CD4-positive, alpha-beta memory T cell (primary cell): Measurements from ENCODE around the gene DLX1. TPM values are rescaled to one million over a fixed set of nuclear protein-coding genes. Genes with fewer than 3 reads are reported as not detected.

Experiments
- CTCF ChIA-PET: fragments of 350-600 bp; sonication (Branson Sonifier 250); formaldehyde crosslinking; loops from one replicate; lab custom pipeline; 2021; ENCODE audit warnings: inconsistent platforms; ENCODE audit not compliant: partially characterized antibody; lab: Charles Lee
- POLR2A ChIA-PET: fragments of 350-600 bp; sonication (Branson Sonifier 250); formaldehyde crosslinking; loops from one replicate; lab custom pipeline; 2021; ENCODE audit not compliant: partially characterized antibody; lab: Charles Lee
- DNase-seq, 5 donors: peaks; one replicate each; pipeline versions ENCODE4 v3.0.0 to v3.0.0-alpha.2; 2020 to 2022; ENCODE audit warnings: mixed read lengths in 1 of 5
- H3K27ac ChIP-seq: one replicate; pipeline ENCODE4 v1.7.0; 2013; ENCODE audit warnings: low read depth, low read length
- H3K27me3 ChIP-seq: 2 replicates; pipeline ENCODE4 v1.7.0; 2013; ENCODE audit warnings: mild to moderate bottlenecking, low read length, moderate library complexity; ENCODE audit not compliant: insufficient read depth
- H3K36me3 ChIP-seq: 2 replicates; pipeline ENCODE4 v1.7.0; 2013; ENCODE audit warnings: mild to moderate bottlenecking, low read length, moderate library complexity; ENCODE audit not compliant: insufficient read depth
- H3K4me1 ChIP-seq: 2 replicates; pipeline ENCODE4 v1.7.0; 2013; ENCODE audit warnings: mild to moderate bottlenecking, low read length, moderate library complexity; ENCODE audit not compliant: insufficient read depth
- H3K4me3 ChIP-seq, 2 donors: one replicate each; pipeline ENCODE4 v1.7.0; 2013; ENCODE audit warnings: low read length in 2 of 2, mild to moderate bottlenecking in 1 of 2
- H3K9me3 ChIP-seq, 2 donors: one replicate each; pipeline ENCODE4 v1.7.0; 2013; ENCODE audit warnings: low read length in 2 of 2, control low read depth in 1 of 2; ENCODE audit not compliant: control insufficient read depth in 1 of 2
- H3K27ac Mint-ChIP-seq, 7 donors: one replicate each; pipeline ENCODE4 v1.8.0; 2020 to 2021; ENCODE audit warnings: mixed read lengths in 7 of 7, mild to moderate bottlenecking in 6 of 7, inconsistent platforms in 3 of 7, moderate library complexity in 3 of 7
- H3K27me3 Mint-ChIP-seq, 2 donors: one replicate each; pipeline ENCODE4 v1.8.0; 2020 to 2021; ENCODE audit warnings: mixed read lengths in 2 of 2
- H3K36me3 Mint-ChIP-seq, 2 donors: one replicate each; pipeline ENCODE4 v1.8.0; 2020 to 2021; ENCODE audit warnings: mixed read lengths in 2 of 2, inconsistent platforms in 1 of 2, mild to moderate bottlenecking in 1 of 2
- H3K4me1 Mint-ChIP-seq, 4 donors: one replicate each; pipeline ENCODE4 v1.8.0; 2020 to 2021; ENCODE audit warnings: mixed read lengths in 4 of 4, mild to moderate bottlenecking in 1 of 4
- H3K4me3 Mint-ChIP-seq, 8 donors: one replicate each; pipeline ENCODE4 v1.8.0; 2020 to 2021; ENCODE audit warnings: mixed read lengths in 8 of 8, mild to moderate bottlenecking in 7 of 8, moderate library complexity in 6 of 8, inconsistent platforms in 3 of 8
- H3K9me3 Mint-ChIP-seq, 8 donors: one replicate each; pipeline ENCODE4 v1.8.0; 2020 to 2021; ENCODE audit warnings: mixed read lengths in 8 of 8, mild to moderate bottlenecking in 5 of 8, inconsistent platforms in 3 of 8, moderate library complexity in 1 of 8
- intact Hi-C: fragments of 100-400 bp; cut with micrococcal nuclease; formaldehyde crosslinking; loops from one replicate; pipeline ENCODE4 v1.15.1; 2023
- polyA plus RNA-seq, 2 donors: library from polyadenylated mRNA; unstranded; fragments of 300-500 nt; fragmentation: Illumina TruSeq; gene quantifications; one replicate each; pipeline ENCODE4 v1.2.3, GENCODE V29; 2021
- total RNA-seq, 2 experiments: library from RNA; stranded (reverse); gene quantifications; one replicate each; pipeline ENCODE4 v1.2.3, GENCODE V29; 2021

Gene DLX1
- total and polyA plus RNA-seq, 4 experiments from 2014 or later, result not detected

DNA sequence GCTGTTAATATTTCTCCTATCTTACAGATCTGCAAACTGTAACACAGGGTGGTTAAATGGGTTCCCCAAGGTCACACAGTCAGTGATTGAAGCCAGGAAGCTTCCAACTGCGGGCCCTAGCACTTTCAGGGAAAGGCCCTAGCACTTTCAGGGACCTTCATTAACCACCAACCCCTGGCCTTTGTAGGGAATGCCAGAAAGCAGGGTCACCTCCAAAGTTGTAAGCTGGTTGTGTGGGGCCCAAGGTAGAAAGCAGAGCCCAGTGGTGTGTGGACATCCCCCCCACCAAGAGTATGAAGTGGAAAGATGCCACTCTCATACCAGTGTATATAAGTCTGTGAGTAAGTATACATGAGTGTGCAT is 13.0 kb downstream of the DLX1 start:
- H3K36me3 Mint-ChIP-seq, result peaks cover 0 to 2% of the 10 kb centered on the region in 2 donors
- peaks cover 0 to 24% (median 5%) of the 10 kb centered on the region in 8 donors for H3K9me3 Mint-ChIP-seq
- H3K4me3 ChIP-seq, result no peak overlapping the region
- ChIA-PET POLR2A (interaction anchor here (13.6 kb wide), 1 partner anchor 11 kb away, joined by 186 read pairs; the partner anchor contains the start of gene DLX1), CTCF (no interaction called here)
- H3K27me3 ChIP-seq, result peaks cover 95% of the 10 kb centered on the region
- intact Hi-C loops, result loop anchor here (5.0 kb wide), 1 partner anchor 1171 kb away; the partner anchor contains the start of gene GORASP2
- H3K27ac Mint-ChIP-seq, result peak overlapping the region in 4 of 7 donors; percentile 64 to 87 (median 73)
- peaks cover 97% of the 10 kb centered on the region for H3K4me1 ChIP-seq
- H3K4me3 Mint-ChIP-seq, result peak overlapping the region; percentile 7 to 74 (median 58)
- peaks cover 33 to 74% (median 52%) of the 10 kb centered on the region in 4 donors for H3K4me1 Mint-ChIP-seq
- H3K27me3 Mint-ChIP-seq, result peaks cover 56% of the 10 kb centered on the region in 2 donors
- peak in 2 of 5 donors; percentile 9 to 17 for DNase-seq
- H3K27ac ChIP-seq, result no peak overlapping the region
- no peaks in the 10 kb centered on the region for H3K36me3 ChIP-seq
- no peaks in the 10 kb centered on the region for H3K9me3 ChIP-seq

DNA sequence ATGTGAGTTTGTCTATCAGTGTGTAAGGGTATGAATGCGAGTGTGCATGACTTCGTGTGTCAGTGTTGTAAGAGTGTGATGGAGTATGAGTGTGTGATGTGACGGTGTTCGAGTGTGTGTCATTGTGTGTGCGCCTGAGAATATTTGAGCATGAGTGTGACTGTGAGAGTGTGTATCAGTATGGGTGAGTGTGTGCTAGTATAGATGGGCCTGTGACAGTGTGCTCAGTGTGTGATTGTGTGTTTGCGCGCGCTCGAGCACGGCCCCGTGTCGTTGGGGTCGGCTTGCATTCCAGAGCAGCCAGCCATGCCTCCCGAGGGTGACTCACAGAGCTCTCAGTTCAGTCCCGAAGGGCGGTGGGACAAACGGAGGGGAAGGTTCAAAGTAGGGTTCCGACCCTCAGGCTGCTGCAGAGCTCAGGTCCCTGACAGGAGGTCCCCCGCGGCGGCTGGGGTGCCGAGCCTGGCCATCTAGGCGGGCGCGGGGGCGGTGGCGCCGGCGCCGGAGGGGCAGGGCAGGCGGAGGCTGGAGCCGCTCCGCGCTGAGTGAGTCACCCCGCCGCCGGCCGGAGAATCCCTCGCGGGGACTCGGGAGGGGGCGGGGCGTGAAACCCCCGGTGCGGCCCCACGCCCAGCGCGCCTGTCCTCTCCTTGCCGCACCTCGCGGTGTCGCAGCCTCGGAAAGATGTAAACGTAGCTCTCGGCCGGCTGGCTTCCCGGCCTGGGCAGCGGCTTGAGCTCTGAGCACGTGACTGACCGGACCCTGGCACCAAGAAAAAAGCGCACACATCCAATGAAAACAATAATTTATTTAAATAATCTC is 13.6 kb downstream of the DLX1 start:
- DNase-seq, result peak in 2 of 5 donors; percentile 27 to 45
- H3K9me3 Mint-ChIP-seq, result peaks cover 0 to 24% (median 4%) of the 10 kb centered on the region in 8 donors
- peaks cover 0 to 4% of the 10 kb centered on the region in 2 donors for H3K36me3 Mint-ChIP-seq
- Histone ChIP-seq H3K27ac (no peak overlapping the region), H3K36me3 (no peaks in the 10 kb centered on the region), H3K4me3 (no peak overlapping the region), H3K9me3 (no peaks in the 10 kb centered on the region), H3K4me1 (peaks cover 97% of the 10 kb centered on the region), H3K27me3 (peaks cover 94% of the 10 kb centered on the region)
- H3K4me1 Mint-ChIP-seq, result peaks cover 34 to 74% (median 56%) of the 10 kb centered on the region in 4 donors
- H3K4me3 Mint-ChIP-seq, result peak overlapping the region; percentile 7 to 74 (median 58)
- CTCF ChIA-PET, result interaction anchor here (1.6 kb wide), 1 partner anchor 15 kb away, joined by 4 read pairs; no protein-coding TSS in a partner anchor
- intact Hi-C loops, result loop anchor here (5.0 kb wide), 1 partner anchor 1172 kb away; the partner anchor contains the start of gene GORASP2
- H3K27me3 Mint-ChIP-seq, result peaks cover 55 to 56% of the 10 kb centered on the region in 2 donors
- POLR2A ChIA-PET, result interaction anchor here (13.6 kb wide), 1 partner anchor 11 kb away, joined by 186 read pairs; the partner anchor contains the start of gene DLX1
- peak overlapping the region in 5 of 7 donors; percentile 44 to 87 (median 79) for H3K27ac Mint-ChIP-seq

DNA sequence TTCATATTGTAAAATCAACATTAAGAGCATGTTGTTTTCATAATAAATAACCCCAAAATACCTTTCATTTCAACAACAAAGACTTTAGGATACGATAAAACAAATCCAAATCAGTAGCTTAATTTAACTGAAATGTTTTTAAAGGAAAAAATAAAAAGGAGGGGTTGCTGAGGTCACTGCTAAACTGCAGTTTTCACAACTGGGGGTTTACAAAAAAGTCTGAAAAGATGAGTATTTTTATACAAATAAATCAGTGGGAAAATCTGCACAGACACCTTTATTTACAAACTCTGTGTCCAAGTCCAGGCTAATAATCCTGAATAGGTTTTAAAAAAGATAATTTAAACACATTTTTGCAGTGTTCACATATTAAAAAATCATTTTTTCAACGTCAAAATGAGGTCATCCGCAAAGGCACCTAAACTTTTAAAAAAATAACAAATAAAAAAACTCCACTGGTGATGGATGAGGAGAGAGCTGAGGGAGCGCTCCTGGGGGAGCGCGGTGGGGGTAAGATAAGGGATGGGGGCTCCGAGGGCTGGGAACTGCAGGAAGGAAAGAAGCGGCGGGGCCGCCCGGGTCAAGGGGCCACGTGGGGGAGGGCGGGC is 14.3 kb downstream of the DLX1 start:
- ChIA-PET CTCF (interaction anchor here (1.6 kb wide), 1 partner anchor 14 kb away, joined by 4 read pairs; no protein-coding TSS in a partner anchor), POLR2A (interaction anchor here (13.6 kb wide), 1 partner anchor 12 kb away, joined by 186 read pairs; the partner anchor contains the start of gene DLX1)
- Mint-ChIP-seq H3K27me3 (peaks cover 56 to 58% of the 10 kb centered on the region in 2 donors), H3K36me3 (peaks cover 0 to 6% of the 10 kb centered on the region in 2 donors), H3K27ac (peak overlapping the region in 2 of 7 donors; percentile 41 to 85), H3K4me3 (peak overlapping the region in 5 of 8 donors; percentile 21 to 48 (median 35)), H3K9me3 (peaks cover 0 to 25% (median 6%) of the 10 kb centered on the region in 8 donors), H3K4me1 (peaks cover 35 to 75% (median 59%) of the 10 kb centered on the region in 4 donors)
- intact Hi-C loops, result loop anchor here (5.0 to 10.0 kb wide), 4 partner anchors 105 to 1172 kb away; partner anchors contain the start of genes DYNC1I2, GORASP2, METAP1D and PDK1
- Histone ChIP-seq H3K4me3 (no peak overlapping the region), H3K27me3 (peaks cover 97% of the 10 kb centered on the region), H3K27ac (no peak overlapping the region), H3K9me3 (no peaks in the 10 kb centered on the region), H3K4me1 (peaks cover 95% of the 10 kb centered on the region), H3K36me3 (no peaks in the 10 kb centered on the region)
- peak in 1 of 5 donors; percentile 28 for DNase-seq

DNA sequence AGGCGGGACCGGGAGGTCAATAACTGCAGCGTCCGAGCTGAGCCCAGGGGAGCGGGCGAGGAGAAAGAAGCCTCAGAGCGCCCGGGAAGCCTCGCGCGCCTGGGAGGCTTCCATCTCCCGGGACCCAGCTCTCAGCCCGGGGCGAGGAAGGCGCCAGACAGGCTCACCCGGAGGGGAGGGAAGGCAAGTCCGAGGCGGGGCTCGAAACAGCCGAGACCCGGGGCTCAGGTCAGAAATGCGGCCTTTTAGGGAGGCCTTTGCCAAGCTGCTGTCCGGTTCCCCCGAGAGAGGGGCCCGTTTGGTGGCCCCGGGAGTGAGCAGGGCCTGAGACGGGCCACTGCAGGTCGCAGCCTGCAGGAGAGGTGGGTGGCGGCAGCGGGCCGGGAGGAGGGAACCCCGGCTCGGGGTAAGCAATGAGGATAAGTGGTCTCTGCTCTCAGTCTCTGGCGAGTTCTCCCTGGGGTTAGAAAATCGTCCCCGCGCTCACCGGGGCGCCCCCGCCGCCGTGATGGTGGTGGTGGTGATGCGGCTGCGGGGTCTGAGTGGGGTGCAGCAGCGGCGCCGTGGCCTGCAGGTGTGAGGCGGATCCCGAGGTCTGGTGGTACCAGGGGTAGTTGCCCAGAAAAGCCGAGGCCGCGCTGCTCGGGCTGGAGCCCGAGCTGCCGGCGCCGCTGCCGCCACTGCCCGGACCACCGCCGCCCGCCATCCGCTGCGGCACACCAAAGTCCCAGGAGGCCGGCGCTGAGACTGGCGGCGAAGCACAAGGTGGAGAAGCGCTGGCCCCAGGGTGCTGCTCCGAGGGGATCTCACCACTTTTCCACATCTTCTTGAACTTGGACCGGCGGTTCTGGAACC is 15.0 kb downstream of the DLX1 start:
- Mint-ChIP-seq H3K4me3 (peak overlapping the region; percentile 55 to 91 (median 76)), H3K4me1 (peaks cover 34 to 72% (median 56%) of the 10 kb centered on the region in 4 donors), H3K9me3 (peaks cover 0 to 24% (median 5%) of the 10 kb centered on the region in 8 donors), H3K36me3 (peaks cover 0 to 6% of the 10 kb centered on the region in 2 donors), H3K27me3 (peaks cover 57 to 58% of the 10 kb centered on the region in 2 donors), H3K27ac (peak overlapping the region in 4 of 7 donors; percentile 19 to 88 (median 71))
- intact Hi-C loops, result loop anchor here (5.0 to 10.0 kb wide), 3 partner anchors 106 to 457 kb away; partner anchors contain the start of genes DYNC1I2, METAP1D and PDK1
- H3K4me3 ChIP-seq, result no peak overlapping the region
- ChIA-PET CTCF (interaction anchor here (1.6 kb wide), 1 partner anchor 13 kb away, joined by 4 read pairs; no protein-coding TSS in a partner anchor), POLR2A (interaction anchor here (13.6 kb wide), 1 partner anchor 13 kb away, joined by 186 read pairs; the partner anchor contains the start of gene DLX1)
- no peak overlapping the region for H3K27ac ChIP-seq
- peaks cover 96% of the 10 kb centered on the region for H3K27me3 ChIP-seq
- peak in 2 of 5 donors; percentile 19 to 27 for DNase-seq
- no peaks in the 10 kb centered on the region for H3K9me3 ChIP-seq
- peaks cover 88% of the 10 kb centered on the region for H3K4me1 ChIP-seq
- no peaks in the 10 kb centered on the region for H3K36me3 ChIP-seq

DNA sequence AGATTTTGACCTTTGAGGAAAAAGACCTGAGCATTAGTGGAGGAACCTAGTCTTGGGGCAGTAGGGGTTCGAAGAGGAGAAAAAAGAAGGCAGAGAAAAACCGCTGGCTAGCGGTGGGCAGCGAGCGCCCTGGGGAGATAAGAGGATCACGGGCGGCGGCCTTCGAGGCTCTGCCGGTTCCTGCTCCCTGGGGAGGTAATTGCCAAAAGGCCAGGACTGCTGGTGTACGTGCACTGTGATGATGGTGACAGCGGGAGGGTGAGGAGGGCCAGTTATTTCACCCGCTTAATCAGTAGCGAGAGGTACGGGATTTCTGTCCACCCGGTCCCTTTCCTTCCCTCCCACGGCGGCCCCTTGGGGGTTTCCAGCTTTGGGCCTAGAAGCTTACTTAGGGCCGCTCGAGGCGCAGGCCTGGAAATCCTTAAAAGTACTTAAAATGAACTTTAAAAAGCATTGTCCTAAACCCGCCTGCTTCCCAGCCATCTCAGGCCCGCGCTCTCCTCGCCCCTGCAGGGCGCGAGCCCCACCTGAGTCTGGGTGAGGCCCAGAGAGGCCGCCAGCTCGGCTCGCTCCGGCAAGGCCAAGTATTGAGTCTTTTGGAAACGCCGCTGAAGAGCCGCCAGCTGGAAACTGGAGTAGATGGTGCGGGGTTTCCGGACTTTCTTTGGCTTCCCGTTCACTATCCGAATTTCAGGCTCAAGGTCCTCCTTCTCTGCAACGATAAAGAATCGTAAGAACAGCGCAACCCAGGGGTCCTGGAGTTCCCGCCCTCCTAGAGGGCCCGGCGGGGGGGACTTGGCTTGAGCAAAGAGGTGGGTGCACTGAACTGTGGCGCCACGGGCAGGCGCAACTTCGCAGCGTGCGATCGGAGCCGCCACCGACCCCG is 15.9 kb downstream of the DLX1 start:
- CTCF ChIA-PET, result interaction anchor here (1.1 to 4.1 kb wide), 4 partner anchors 9 to 361 kb away, joined by 4 to 24 read pairs (median 4); no protein-coding TSS in a partner anchor
- Mint-ChIP-seq H3K9me3 (peaks cover 0 to 21% (median 2%) of the 10 kb centered on the region in 8 donors), H3K4me1 (peaks cover 27 to 72% (median 54%) of the 10 kb centered on the region in 4 donors), H3K4me3 (peak overlapping the region; percentile 79 to 91 (median 86)), H3K36me3 (peaks cover 0 to 6% of the 10 kb centered on the region in 2 donors), H3K27ac (peak overlapping the region in 5 of 7 donors; percentile 81 to 89 (median 86)), H3K27me3 (peaks cover 57 to 58% of the 10 kb centered on the region in 2 donors)
- DNase-seq, result peak in 2 of 5 donors; percentile 29 to 40
- Histone ChIP-seq H3K4me1 (peaks cover 87% of the 10 kb centered on the region), H3K4me3 (peak overlapping the region in 1 of 2 donors; percentile 60), H3K36me3 (no peaks in the 10 kb centered on the region), H3K27me3 (peaks cover 96% of the 10 kb centered on the region), H3K9me3 (no peaks in the 10 kb centered on the region), H3K27ac (no peak overlapping the region)
- POLR2A ChIA-PET, result interaction anchor here (0.7 to 13.6 kb wide), 4 partner anchors 14 to 455 kb away, joined by 3 to 186 read pairs (median 10); partner anchors contain the start of genes DLX1 and PDK1
- intact Hi-C loops, result loop anchor here (5.0 to 10.0 kb wide), 3 partner anchors 106 to 456 kb away; partner anchors contain the start of genes DYNC1I2, METAP1D and PDK1
